ENCODE results near the gene KRTAP2-3.
A peak's percentile ranks its signal among the peaks of the same experiment; 100 is the strongest.

The KRTAP2-3 gene

GRCh38 chr17:41026715-41027471 is 33.0 kb downstream of the KRTAP2-3 start, which contains the start of gene KRTAP1-5:
KRTAP1-5 (minus strand) TSS chr17:41027208; CDS start chr17:41027155, 53 bp downstream.
- no peak for DNase-seq

GRCh38 chr17:41024697-41025096 is 35.2 kb downstream of the KRTAP2-3 start:
- DNase-seq = no peak

GRCh38 chr17:41020336-41020735 is 39.6 kb downstream of the KRTAP2-3 start:
- no peak for DNase-seq

GRCh38 chr17:41019415-41019814 is 40.5 kb downstream of the KRTAP2-3 start:
- no peak for DNase-seq

GRCh38 chr17:41018541-41018940 is 41.4 kb downstream of the KRTAP2-3 start:
- no peak for DNase-seq

- DNase-seq = no peak
Observed at GRCh38 chr17:41016578-41017215, 43.2 kb downstream of the KRTAP2-3 start.

GRCh38 chr17:41015454-41015853 is 44.5 kb downstream of the KRTAP2-3 start:
- DNase-seq = no peak

GRCh38 chr17:41013606-41014005 is 46.3 kb downstream of the KRTAP2-3 start:
- peak; percentile 81 for DNase-seq

GRCh38 chr17:41013181-41013580 is 46.7 kb downstream of the KRTAP2-3 start:
- DNase-seq = no peak

GRCh38 chr17:41012326-41013120 is 47.4 kb downstream of the KRTAP2-3 start:
- no peak for DNase-seq

- no peak for DNase-seq
Observed at GRCh38 chr17:41010441-41010840, 49.5 kb downstream of the KRTAP2-3 start.

- no peak for DNase-seq
Observed at GRCh38 chr17:41009936-41010335, 50.0 kb downstream of the KRTAP2-3 start.

- DNase-seq = no peak
Observed at GRCh38 chr17:41009301-41009760, 50.6 kb downstream of the KRTAP2-3 start.

Data from NCI-H2107 (cell line).